ENCODE measurements around the gene LHFPL6. TPM values are rescaled to one million over a fixed set of nuclear protein-coding genes. Genes with fewer than 3 reads are reported as not detected.

LHFPL6 gene
- total RNA-seq, 2 experiments from 2014 or later, result 1.2 TPM

DNA sequence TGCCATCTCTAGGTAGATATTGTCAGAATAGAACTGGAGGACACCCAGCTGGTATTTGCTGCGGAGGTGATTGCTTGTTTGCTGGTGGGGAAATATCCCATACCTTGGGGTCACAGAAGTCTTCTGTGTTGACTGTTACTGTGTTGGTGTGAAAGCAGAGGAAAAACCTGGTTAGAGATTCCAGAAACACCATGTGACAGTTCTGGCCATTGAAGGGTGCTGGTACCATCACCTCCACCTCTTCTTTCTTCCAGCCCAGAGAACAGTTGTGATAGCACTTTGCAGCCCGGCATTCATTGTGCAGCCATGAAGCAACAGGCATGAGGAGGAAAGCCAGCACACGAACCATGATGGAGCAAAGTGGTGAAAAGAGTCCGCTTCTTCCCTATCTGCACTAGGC lies 4.9 kb upstream of the LHFPL6 start:
- DNase-seq, result no peak
- Mint-ChIP-seq H3K36me3 (ENCODE audit: low read depth) (no peaks in the 10 kb centered on the region), H3K27ac (no peak overlapping the region), H3K9me3 (ENCODE audit: low read depth) (no peaks in the 10 kb centered on the region), H3K4me1 (no peaks in the 10 kb centered on the region), H3K4me3 (no peak overlapping the region), H3K27me3 (peaks cover 17% of the 10 kb centered on the region)
- intact Hi-C loops (cut with DNase I, micrococcal nuclease), result no loop called here
- POLR2A ChIA-PET, result no interaction called here
- no peak for ATAC-seq
- CTCF ChIA-PET, result interaction anchor here (1.5 to 4.2 kb wide), 2 partner anchors 9 to 14 kb away, joined by 6 to 26 read pairs; no protein-coding TSS in a partner anchor

DNA sequence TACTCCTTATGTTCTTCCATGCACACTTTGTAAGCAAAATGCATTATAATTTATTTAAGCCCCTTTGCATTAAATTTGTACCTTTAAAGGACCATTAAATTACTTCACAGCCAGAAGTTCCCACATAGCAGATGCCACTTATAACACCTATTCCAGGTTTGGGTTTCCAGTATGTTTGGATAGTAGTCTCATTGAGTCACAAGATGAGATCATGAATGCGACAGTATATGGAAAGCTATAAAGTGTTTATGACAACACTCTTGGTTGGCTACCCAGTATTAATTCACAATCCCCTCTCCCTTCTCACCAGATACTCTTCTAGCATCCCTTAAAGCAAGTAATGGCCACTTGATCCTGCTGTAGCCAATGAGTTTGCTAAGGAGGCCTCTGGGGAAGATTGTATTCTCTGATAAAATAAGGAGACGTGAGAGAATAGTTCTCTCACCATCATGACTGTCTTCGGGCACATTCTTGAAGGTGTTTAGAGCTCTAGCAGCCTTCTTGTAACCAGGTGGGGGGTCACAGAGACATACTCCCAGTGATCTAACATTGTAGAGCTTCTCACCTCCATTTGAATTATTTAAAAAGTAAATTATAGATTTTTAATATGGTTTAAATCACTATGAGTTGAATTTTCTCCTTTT lies 2.8 kb upstream of the LHFPL6 start:
- Mint-ChIP-seq H3K27ac (no peak overlapping the region), H3K4me3 (no peak overlapping the region), H3K36me3 (ENCODE audit: low read depth) (no peaks in the 10 kb centered on the region), H3K4me1 (peaks cover 6% of the 10 kb centered on the region), H3K27me3 (peaks cover 33% of the 10 kb centered on the region), H3K9me3 (ENCODE audit: low read depth) (no peaks in the 10 kb centered on the region)
- CTCF ChIA-PET, result interaction anchor here (1.2 to 4.2 kb wide), 3 partner anchors 9 to 188 kb away, joined by 3 to 26 read pairs (median 10); no protein-coding TSS in a partner anchor
- intact Hi-C loops (cut with DNase I, micrococcal nuclease), result no loop called here
- no peak for ATAC-seq
- no peak for DNase-seq
- POLR2A ChIA-PET, result no interaction called here

DNA sequence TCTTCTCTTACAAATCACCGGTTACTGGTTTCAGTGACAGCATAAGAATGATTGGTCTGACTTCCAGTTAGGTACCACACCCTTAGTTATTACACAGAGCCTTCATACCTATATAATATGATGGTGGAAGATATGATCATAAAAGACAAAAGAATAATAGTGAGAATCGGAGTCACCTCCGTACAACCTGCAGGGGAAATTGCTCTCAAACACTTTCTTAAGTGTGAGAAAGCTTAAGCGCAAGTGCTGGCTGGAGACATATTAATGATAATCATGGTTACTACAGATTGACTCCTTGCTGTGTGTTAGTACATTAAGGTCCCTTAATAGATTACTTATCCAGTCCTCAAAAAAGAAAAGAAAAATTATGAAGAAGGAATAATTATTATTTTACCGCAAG lies 1.8 kb upstream of the LHFPL6 start:
- Mint-ChIP-seq H3K27ac (no peak overlapping the region), H3K27me3 (peaks cover 40% of the 10 kb centered on the region), H3K36me3 (ENCODE audit: low read depth) (no peaks in the 10 kb centered on the region), H3K4me3 (no peak overlapping the region), H3K9me3 (ENCODE audit: low read depth) (no peaks in the 10 kb centered on the region), H3K4me1 (peaks cover 6% of the 10 kb centered on the region)
- CTCF ChIA-PET, result interaction anchor here (1.8 to 4.2 kb wide), 2 partner anchors 10 to 12 kb away, joined by 10 to 26 read pairs; no protein-coding TSS in a partner anchor
- ATAC-seq (no peak), DNase-seq (no peak)
- intact Hi-C loops (cut with DNase I, micrococcal nuclease), result loop anchor here in 1 of 2 experiments (5.0 kb wide), 1 partner anchor 567 kb away; the partner anchor contains the start of genes NHLRC3 and PROSER1
- POLR2A ChIA-PET, result no interaction called here

DNA sequence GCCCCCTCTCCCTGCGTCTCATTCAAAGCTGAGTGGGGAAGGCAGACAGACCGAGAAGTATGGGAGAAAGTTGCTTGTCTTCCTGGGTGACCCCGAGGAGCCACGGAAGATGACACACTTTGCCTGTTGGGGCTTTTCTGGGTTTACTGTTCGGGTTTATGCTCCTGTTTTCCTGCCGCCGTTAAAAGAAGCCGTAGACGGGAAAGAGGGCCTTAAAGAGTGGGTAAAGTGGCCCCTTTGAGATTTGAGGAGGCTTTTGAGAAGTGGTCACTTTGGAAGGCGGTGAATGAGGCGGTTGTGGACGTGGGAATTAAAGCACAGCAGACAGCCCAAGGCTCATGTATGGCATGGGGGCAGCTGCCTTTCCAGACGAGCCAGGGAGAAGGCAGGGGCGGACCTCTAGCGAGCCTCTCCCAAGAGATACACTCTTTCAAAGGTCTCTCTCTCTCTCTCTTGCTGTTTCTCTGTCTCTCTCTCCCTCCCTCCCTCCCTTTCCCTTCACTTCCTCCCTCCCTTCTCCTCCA lies 493 bp upstream of the LHFPL6 start:
- Mint-ChIP-seq H3K36me3 (ENCODE audit: low read depth) (no peaks in the 10 kb centered on the region), H3K27ac (no peak overlapping the region), H3K27me3 (peaks cover 37% of the 10 kb centered on the region), H3K9me3 (ENCODE audit: low read depth) (no peaks in the 10 kb centered on the region), H3K4me3 (peak overlapping the region; percentile 72), H3K4me1 (peaks cover 6% of the 10 kb centered on the region)
- ATAC-seq, result peak; percentile 46
- ChIA-PET POLR2A (no interaction called here), CTCF (interaction anchor here (0.6 to 4.2 kb wide), 4 partner anchors 9 to 53 kb away, joined by 3 to 26 read pairs (median 10); no protein-coding TSS in a partner anchor)
- intact Hi-C loops (cut with DNase I, micrococcal nuclease), result loop anchor here (2.0 to 5.0 kb wide), 4 partner anchors 51 to 566 kb away; partner anchors contain the start of genes NHLRC3 (in 2 of the 2), PROSER1 (in 2 of the 2) and COG6 (in 1 of the 2)
- peak; percentile 7 for DNase-seq

DNA sequence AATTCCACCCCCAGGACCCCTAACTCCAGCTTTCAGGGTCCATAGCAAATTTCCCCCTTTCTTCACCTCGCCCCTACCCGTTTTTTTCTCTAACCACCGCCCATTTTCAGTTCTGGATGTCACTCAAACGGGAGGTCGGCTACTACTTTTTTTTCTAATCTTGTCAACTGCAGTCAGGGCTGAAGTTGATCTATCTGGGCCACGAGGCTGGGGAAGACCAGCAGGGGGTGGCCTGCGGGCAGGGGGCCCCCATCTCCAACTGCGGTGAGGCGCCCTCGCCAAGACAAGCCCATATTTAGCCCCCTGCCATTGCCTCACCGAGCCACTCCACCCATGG lies 748 bp downstream of the LHFPL6 start:
- CTCF ChIA-PET, result interaction anchor here (3.3 kb wide), 1 partner anchor 10 kb away, joined by 17 read pairs; no protein-coding TSS in a partner anchor

DNA sequence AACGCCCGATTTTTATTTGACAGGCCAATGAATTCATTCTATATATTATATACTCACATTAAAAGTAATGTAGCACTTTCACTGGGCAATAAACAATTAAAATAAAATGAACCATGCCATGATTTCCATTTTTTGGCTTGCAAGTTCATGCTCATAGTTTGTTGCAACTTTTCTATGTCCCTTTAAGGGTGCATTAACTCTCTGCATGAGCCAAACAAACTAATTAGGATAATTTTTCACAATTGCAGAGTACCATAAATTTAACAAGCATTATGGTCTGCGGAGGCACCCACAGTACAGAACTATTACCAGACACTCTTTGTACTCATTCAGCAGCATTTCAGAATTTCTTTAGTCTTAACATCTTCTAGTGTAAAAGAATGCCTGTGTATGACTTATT lies 1.4 kb downstream of the LHFPL6 start:
- DNase-seq, result no peak
- Mint-ChIP-seq H3K27ac (no peak overlapping the region), H3K9me3 (ENCODE audit: low read depth) (no peaks in the 10 kb centered on the region), H3K36me3 (ENCODE audit: low read depth) (no peaks in the 10 kb centered on the region), H3K4me1 (peaks cover 6% of the 10 kb centered on the region), H3K4me3 (peak overlapping the region; percentile 72), H3K27me3 (peaks cover 37% of the 10 kb centered on the region)
- ChIA-PET CTCF (interaction anchor here (3.3 kb wide), 1 partner anchor 10 kb away, joined by 17 read pairs; no protein-coding TSS in a partner anchor), POLR2A (no interaction called here)
- intact Hi-C loops (cut with DNase I, micrococcal nuclease), result loop anchor here (2.0 to 5.0 kb wide), 4 partner anchors 53 to 564 kb away; partner anchors contain the start of genes NHLRC3 (in 2 of the 2), PROSER1 (in 2 of the 2) and COG6 (in 1 of the 2)
- no peak for ATAC-seq

More for the DNA sequence above, 748 bp downstream of the LHFPL6 start:
- intact Hi-C loops (cut with DNase I, micrococcal nuclease), result loop anchor here (2.0 to 5.0 kb wide), 4 partner anchors 53 to 565 kb away; partner anchors contain the start of genes NHLRC3 (in 2 of the 2), PROSER1 (in 2 of the 2) and COG6 (in 1 of the 2)
- POLR2A ChIA-PET, result no interaction called here
- peak overlapping the region; percentile 72 for H3K4me3 Mint-ChIP-seq
- H3K4me1 Mint-ChIP-seq, result peaks cover 6% of the 10 kb centered on the region
- peaks cover 37% of the 10 kb centered on the region for H3K27me3 Mint-ChIP-seq
- DNase-seq (no peak), ATAC-seq (no peak)
- H3K36me3 Mint-ChIP-seq (ENCODE audit: low read depth), result no peaks in the 10 kb centered on the region
- H3K9me3 Mint-ChIP-seq (ENCODE audit: low read depth), result no peaks in the 10 kb centered on the region
- H3K27ac Mint-ChIP-seq, result no peak overlapping the region

DNA sequence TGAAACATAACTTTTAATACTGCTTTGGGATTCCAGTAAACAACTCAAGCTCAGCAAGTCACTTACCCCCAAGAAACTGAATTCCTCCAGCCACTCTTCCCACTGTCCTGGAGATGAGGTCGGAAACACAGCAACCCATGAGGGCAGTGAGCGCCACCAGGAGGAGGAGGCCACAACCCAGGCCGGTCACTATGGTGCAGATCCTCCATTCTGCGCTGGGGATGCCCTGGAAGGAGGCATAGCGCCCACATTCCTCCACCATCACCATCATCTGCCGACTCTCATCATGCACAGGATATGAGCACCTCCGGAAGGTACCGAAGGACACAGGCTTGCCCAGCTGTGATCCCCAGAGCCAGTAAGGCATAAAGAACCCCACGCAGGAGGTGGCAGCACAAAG lies 2.2 kb downstream of the LHFPL6 start:
- Mint-ChIP-seq H3K36me3 (ENCODE audit: low read depth) (no peaks in the 10 kb centered on the region), H3K27ac (no peak overlapping the region), H3K4me1 (peaks cover 6% of the 10 kb centered on the region), H3K4me3 (no peak overlapping the region), H3K9me3 (ENCODE audit: low read depth) (no peaks in the 10 kb centered on the region), H3K27me3 (peaks cover 37% of the 10 kb centered on the region)
- ChIA-PET CTCF (interaction anchor here (1.3 to 3.3 kb wide), 2 partner anchors 11 to 15 kb away, joined by 4 to 17 read pairs; no protein-coding TSS in a partner anchor), POLR2A (no interaction called here)
- ATAC-seq, result no peak
- DNase-seq, result no peak
- intact Hi-C loops (cut with DNase I, micrococcal nuclease), result loop anchor here in 1 of 2 experiments (5.0 kb wide), 1 partner anchor 563 kb away; the partner anchor contains the start of genes NHLRC3 and PROSER1

DNA sequence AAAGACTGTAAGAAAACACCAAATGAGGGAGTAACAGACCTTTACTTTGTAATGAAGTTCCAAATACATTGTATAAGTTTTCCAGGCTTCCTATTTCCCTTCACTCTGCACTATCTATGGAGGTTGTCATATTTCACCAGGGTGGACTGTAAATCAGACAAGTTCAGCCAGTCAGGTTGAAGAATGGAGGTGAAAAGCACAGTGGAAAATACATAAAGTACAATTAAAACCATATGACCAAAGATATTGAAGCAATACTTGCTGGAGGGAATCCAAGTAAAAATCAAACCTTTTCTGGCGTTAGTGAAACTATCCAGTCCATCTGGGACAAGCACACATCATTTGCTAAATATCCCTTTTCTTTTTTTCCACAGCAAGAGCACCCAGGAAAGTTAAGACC lies 3.2 kb downstream of the LHFPL6 start:
- Mint-ChIP-seq H3K27ac (no peak overlapping the region), H3K36me3 (ENCODE audit: low read depth) (no peaks in the 10 kb centered on the region), H3K27me3 (peaks cover 36% of the 10 kb centered on the region), H3K4me3 (no peak overlapping the region), H3K4me1 (peaks cover 6% of the 10 kb centered on the region), H3K9me3 (ENCODE audit: low read depth) (no peaks in the 10 kb centered on the region)
- intact Hi-C loops (cut with DNase I, micrococcal nuclease), result loop anchor here in 1 of 2 experiments (5.0 kb wide), 1 partner anchor 563 kb away; the partner anchor contains the start of genes NHLRC3 and PROSER1
- ChIA-PET POLR2A (no interaction called here), CTCF (interaction anchor here (0.6 kb wide), 1 partner anchor 80 kb away, joined by 3 read pairs; no protein-coding TSS in a partner anchor)
- DNase-seq (no peak), ATAC-seq (no peak)

DNA sequence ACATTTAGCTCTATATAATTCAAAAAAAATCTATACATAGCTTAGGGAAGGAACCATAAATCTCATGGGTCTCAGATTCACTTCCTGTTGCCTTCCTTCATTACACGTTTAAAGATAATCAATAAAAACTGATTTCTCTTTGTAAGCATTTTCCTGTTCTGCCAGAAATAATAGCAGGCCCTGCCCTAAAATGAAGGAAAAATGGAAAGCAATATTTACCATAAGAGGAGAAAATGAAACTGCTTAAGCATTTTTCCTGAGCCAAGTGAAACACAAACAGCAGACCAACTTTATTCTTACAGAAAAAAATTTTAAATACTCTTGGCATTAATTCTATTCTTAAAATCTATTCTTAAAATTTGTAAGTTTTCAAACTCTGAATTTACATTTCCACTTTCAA lies 4.0 kb downstream of the LHFPL6 start:
- intact Hi-C loops (cut with DNase I, micrococcal nuclease), result no loop called here
- ChIA-PET POLR2A (no interaction called here), CTCF (interaction anchor here (1.6 kb wide), 2 partner anchors 13 to 17 kb away, joined by 4 to 9 read pairs; no protein-coding TSS in a partner anchor)
- H3K4me1 Mint-ChIP-seq, result peaks cover 6% of the 10 kb centered on the region
- DNase-seq (no peak), ATAC-seq (no peak)
- no peaks in the 10 kb centered on the region for H3K9me3 Mint-ChIP-seq (ENCODE audit: low read depth)
- no peak overlapping the region for H3K4me3 Mint-ChIP-seq
- H3K27me3 Mint-ChIP-seq, result peaks cover 29% of the 10 kb centered on the region
- no peaks in the 10 kb centered on the region for H3K36me3 Mint-ChIP-seq (ENCODE audit: low read depth)
- no peak overlapping the region for H3K27ac Mint-ChIP-seq

DNA sequence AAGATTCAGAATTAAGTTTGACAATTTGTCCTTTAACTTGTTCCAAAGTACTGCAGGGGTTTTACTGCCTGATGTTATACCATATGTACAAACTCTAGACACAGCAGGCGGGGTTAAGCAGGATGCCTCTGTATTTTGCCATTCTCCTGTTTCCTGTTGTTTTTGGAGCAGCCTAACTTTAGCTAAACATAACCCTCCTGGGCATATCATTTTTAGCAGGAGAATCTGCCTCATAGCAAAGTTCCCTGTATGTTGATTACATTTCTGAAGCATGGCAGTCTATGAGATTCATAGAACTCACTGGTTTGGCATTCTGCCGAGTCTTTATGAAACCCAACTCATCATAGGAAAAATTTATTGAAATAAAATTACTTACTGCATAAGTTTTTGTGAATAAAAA lies 5.2 kb downstream of the LHFPL6 start:
- peaks cover 26% of the 10 kb centered on the region for H3K27me3 Mint-ChIP-seq
- H3K9me3 Mint-ChIP-seq (ENCODE audit: low read depth), result no peaks in the 10 kb centered on the region
- H3K36me3 Mint-ChIP-seq (ENCODE audit: low read depth), result no peaks in the 10 kb centered on the region
- intact Hi-C loops (cut with DNase I, micrococcal nuclease), result no loop called here
- ChIA-PET CTCF (interaction anchor here (1.6 kb wide), 2 partner anchors 15 to 18 kb away, joined by 4 to 9 read pairs; no protein-coding TSS in a partner anchor), POLR2A (no interaction called here)
- no peak for ATAC-seq
- H3K27ac Mint-ChIP-seq, result no peak overlapping the region
- no peak overlapping the region for H3K4me3 Mint-ChIP-seq
- peaks cover 6% of the 10 kb centered on the region for H3K4me1 Mint-ChIP-seq
- DNase-seq, result no peak

DNA sequence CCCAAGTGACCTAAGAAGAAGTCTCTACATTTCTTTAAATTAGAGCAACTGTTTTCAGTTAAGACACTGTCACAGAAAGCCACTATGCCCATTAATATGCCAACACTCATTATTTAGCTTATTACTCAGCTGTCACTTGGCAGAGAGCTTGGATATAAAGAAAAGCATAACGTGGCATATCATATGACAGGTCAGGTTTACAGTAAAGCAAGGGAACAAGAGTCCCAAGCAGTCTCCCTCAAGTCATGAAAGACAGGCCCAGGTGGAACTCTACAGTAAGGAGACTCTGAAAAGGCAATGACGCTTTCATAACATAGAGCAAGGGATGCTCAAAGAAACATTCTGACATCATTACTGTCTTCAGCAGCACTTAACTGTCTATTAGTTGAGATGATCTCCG lies 6.3 kb downstream of the LHFPL6 start:
- Mint-ChIP-seq H3K4me3 (no peak overlapping the region), H3K9me3 (ENCODE audit: low read depth) (no peaks in the 10 kb centered on the region), H3K27me3 (peaks cover 20% of the 10 kb centered on the region), H3K4me1 (no peaks in the 10 kb centered on the region), H3K27ac (no peak overlapping the region), H3K36me3 (ENCODE audit: low read depth) (no peaks in the 10 kb centered on the region)
- ChIA-PET POLR2A (interaction anchor here (0.7 kb wide), 1 partner anchor 16 kb away, joined by 8 read pairs; no protein-coding TSS in a partner anchor), CTCF (no interaction called here)
- intact Hi-C loops (cut with DNase I, micrococcal nuclease), result no loop called here
- ATAC-seq, result no peak
- DNase-seq, result no peak

All from activated CD4-positive, alpha-beta T cell treated with anti-CD3 and anti-CD28 coated beads for 36 hours (primary cell).